ENCODE measurements around the gene ALX1. TPM values are rescaled to one million over a fixed set of nuclear protein-coding genes. Genes with fewer than 3 reads are reported as not detected.

ALX1 gene
- not detected for total RNA-seq

DNA sequence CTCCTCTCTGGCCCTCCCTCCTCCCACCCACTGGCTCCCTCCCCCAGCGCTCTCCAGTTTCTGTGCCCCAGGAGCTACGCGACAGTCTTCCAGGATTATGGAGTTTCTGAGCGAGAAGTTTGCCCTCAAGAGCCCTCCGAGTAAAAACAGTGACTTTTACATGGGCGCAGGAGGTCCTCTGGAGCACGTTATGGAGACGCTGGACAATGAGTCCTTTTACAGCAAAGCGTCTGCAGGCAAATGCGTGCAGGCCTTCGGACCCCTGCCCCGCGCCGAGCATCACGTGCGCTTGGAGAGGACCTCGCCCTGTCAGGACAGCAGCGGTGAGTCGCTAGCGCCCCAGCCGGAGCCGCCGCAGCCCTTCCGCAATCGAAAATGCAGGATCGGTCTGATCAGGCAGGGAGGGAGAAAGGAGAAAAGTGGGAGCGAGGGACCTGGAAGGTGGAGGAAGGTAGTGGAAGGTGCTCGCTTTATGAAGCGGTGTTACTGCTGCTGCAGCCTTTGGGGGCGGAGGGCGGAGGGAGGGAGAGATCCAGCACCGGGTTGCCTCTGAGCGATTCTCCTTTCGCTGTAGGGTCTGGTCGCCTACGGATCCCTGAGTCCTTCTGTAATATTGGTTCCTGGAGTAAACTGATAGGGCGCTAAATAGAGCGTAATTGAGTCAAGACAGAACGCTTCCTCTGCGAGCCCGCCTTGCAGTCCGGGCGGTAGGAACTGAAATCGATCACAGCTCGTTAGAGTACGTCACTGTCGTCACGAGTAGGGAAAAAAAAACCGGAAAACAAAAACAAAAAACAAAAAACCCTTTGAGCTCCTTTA, at the start of gene ALX1:
Gene ALX1, plus strand, starts transcription at position 56 of the 819 bp plus-strand sequence. Its CDS starts 42 bp downstream, at position 98.
- POLR2A ChIA-PET, result no interaction called here
- DNase-seq, result no peak

DNA sequence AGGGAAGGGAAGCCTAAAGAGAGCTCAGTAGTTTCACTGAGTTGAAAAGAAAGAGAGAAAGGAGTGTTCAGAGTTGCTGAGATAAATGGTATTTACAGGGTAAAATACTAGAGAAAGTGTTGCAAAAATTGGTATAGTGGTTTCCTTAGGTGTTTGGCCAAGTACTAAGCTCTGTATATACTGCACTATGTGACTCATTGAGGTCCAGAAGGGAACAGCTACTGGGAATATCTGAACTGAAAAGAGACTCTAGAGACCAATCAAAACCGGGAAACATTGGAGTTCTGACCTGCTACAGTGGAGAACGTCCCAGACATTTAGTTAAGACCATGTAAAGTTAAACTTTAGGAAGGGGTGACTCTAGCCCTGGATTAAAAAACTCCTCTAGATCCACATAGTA, 42.7 kb upstream of the ALX1 start:
- Mint-ChIP-seq H3K27ac (no peak overlapping the region), H3K4me3 (no peak overlapping the region), H3K27me3 (no peaks in the 10 kb centered on the region), H3K4me1 (no peaks in the 10 kb centered on the region), H3K36me3 (ENCODE audit: low read depth) (no peaks in the 10 kb centered on the region), H3K9me3 (peaks cover 3% of the 10 kb centered on the region)
- ChIA-PET CTCF (no interaction called here), POLR2A (no interaction called here)
- no peak for DNase-seq

More for the DNA sequence above, at the start of gene ALX1:
- H3K36me3 Mint-ChIP-seq (ENCODE audit: low read depth), result peaks cover 7% of the 10 kb centered on the region
- no peak within 1 kb of the TSS for H3K27ac Mint-ChIP-seq
- CTCF ChIA-PET, result no interaction called here
- peaks cover 46% of the 10 kb centered on the region for H3K27me3 Mint-ChIP-seq
- H3K4me1 Mint-ChIP-seq, result peaks cover 8% of the 10 kb centered on the region
- H3K4me3 Mint-ChIP-seq, result peak within 1 kb of the TSS; percentile 58
- H3K9me3 Mint-ChIP-seq, result no peaks in the 10 kb centered on the region

DNA sequence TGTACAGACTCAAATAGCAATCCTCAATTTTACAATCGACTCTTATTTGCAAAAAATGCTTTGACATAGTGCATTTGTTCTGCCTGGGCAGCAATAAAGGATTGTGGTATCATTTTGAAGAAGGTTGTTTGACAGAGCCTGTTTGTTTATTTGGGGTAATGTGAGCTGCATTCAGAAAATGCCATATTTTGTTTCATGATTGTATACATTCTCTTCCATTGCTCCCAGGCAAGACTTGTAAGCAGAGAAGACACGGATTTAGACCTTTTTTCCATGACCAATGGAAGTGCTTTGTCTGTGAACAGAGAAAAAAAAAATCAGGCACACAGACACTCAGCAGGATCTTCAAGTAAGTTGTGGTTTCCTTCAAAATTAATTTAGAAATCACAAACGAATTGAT, 35.5 kb upstream of the ALX1 start:
- Mint-ChIP-seq H3K9me3 (no peaks in the 10 kb centered on the region), H3K27me3 (no peaks in the 10 kb centered on the region), H3K36me3 (ENCODE audit: low read depth) (no peaks in the 10 kb centered on the region), H3K4me3 (no peak overlapping the region), H3K4me1 (no peaks in the 10 kb centered on the region), H3K27ac (no peak overlapping the region)
- CTCF ChIA-PET, result no interaction called here
- POLR2A ChIA-PET, result no interaction called here
- DNase-seq, result no peak

DNA sequence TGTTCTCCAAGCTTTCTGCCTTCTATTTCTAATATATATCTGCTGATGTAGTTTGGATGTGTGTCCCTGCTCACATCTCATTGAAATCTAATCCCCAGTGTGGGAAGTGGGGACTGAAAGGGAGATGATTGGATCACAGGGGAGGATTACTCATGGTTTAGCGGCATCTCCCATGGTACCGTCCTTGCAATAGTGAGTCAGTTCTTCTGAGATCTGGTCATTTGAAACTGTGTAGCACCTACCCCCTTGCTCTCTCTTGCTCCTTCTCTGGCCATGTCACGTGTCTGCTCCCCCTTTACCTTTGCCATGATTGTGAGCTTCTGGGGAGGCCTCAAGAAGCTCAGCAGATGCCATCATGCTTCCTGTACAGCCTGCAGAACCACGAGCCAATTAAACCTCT, 26.2 kb upstream of the ALX1 start:
- H3K9me3 Mint-ChIP-seq, result no peaks in the 10 kb centered on the region
- no peak overlapping the region for H3K27ac Mint-ChIP-seq
- no peaks in the 10 kb centered on the region for H3K27me3 Mint-ChIP-seq
- H3K4me3 Mint-ChIP-seq, result no peak overlapping the region
- DNase-seq, result no peak
- no peaks in the 10 kb centered on the region for H3K36me3 Mint-ChIP-seq (ENCODE audit: low read depth)
- ChIA-PET POLR2A (no interaction called here), CTCF (no interaction called here)
- H3K4me1 Mint-ChIP-seq, result no peaks in the 10 kb centered on the region

DNA sequence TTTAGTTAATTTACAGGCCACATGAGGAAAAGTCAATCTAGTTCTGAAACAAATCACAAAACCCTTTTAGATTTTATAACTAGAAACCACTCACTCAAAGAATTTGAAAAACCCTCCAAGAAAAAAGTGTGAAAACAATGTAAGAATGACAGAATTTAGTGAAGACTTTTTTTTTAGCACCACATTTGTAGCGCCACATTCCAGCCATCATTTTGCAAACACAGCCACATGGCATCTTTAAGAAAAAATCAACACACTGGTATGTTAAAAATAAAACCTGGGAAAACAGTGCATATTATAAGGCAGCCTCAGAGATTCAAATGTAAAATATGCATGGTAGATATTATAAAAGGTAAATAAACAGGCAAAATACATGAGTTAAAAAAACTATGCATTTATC, 22.3 kb upstream of the ALX1 start:
- no peak overlapping the region for H3K4me3 Mint-ChIP-seq
- H3K27ac Mint-ChIP-seq, result no peak overlapping the region
- no peaks in the 10 kb centered on the region for H3K4me1 Mint-ChIP-seq
- no peaks in the 10 kb centered on the region for H3K27me3 Mint-ChIP-seq
- H3K9me3 Mint-ChIP-seq, result no peaks in the 10 kb centered on the region
- no peak for DNase-seq
- POLR2A ChIA-PET, result no interaction called here
- CTCF ChIA-PET, result no interaction called here
- no peaks in the 10 kb centered on the region for H3K36me3 Mint-ChIP-seq (ENCODE audit: low read depth)

DNA sequence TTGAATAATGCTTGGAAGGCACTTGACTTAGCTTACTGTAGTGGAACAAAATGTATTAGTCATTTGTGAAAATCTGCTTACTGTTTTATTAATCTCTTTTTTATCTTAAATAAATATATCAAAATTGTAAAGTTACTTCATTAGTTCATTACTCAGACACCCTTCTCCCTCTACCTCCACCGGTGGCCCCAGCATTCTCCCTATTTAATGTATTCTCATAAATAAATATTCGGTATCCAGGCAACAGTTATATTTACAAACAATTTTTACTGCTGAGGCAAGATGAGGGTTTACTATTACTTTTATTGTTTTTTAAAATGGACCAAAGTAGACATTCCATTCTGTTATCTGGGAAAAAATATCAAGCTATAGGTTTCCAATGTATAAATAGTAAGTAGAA, 19.6 kb upstream of the ALX1 start:
- Mint-ChIP-seq H3K27ac (no peak overlapping the region), H3K4me1 (no peaks in the 10 kb centered on the region), H3K27me3 (no peaks in the 10 kb centered on the region), H3K36me3 (ENCODE audit: low read depth) (no peaks in the 10 kb centered on the region), H3K9me3 (no peaks in the 10 kb centered on the region), H3K4me3 (no peak overlapping the region)
- ChIA-PET POLR2A (no interaction called here), CTCF (no interaction called here)
- DNase-seq, result no peak

DNA sequence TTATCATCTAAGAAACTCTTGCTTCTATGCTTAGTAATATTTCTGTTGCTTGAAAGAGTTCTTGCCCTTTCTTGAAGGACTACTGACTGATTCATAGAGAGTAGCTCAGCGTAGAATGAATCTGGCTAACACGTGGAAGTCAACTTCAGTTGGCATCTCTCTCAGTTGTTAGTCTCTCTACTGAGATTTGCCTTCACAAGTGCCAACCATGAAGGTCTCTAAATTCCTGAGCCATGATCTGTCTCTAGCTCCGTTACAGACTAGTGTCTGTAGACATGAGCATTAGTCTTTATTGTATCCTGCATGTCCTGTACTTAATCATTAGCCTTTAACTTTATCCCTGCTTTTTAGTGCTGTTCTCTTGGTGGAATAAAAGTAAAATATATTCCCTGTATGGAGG, 19.1 kb upstream of the ALX1 start:
- Mint-ChIP-seq H3K36me3 (ENCODE audit: low read depth) (no peaks in the 10 kb centered on the region), H3K27ac (no peak overlapping the region), H3K4me1 (no peaks in the 10 kb centered on the region), H3K9me3 (no peaks in the 10 kb centered on the region), H3K4me3 (no peak overlapping the region), H3K27me3 (no peaks in the 10 kb centered on the region)
- CTCF ChIA-PET, result no interaction called here
- no peak for DNase-seq
- POLR2A ChIA-PET, result no interaction called here

DNA sequence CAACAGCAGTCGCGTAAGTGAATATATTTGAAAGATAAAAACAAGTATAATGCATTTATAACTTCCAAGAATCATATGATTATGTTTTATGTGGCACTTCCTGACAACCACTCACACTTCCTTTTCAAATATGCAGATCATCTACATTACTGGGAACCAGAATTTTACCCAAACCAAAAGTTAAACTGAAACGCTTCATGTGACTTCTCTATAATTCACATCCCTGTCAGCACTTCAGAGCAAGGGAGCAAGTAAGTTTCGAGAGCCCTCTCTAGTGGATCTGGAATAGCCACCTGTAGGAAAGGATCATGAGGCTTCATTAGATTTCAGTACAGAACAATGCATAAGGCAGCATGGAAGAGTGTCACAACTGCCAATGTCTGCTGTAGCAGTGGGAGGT, 13.7 kb upstream of the ALX1 start:
- no peak for DNase-seq
- H3K9me3 Mint-ChIP-seq, result no peaks in the 10 kb centered on the region
- H3K36me3 Mint-ChIP-seq (ENCODE audit: low read depth), result no peaks in the 10 kb centered on the region
- no peak overlapping the region for H3K27ac Mint-ChIP-seq
- H3K27me3 Mint-ChIP-seq, result no peaks in the 10 kb centered on the region
- ChIA-PET POLR2A (no interaction called here), CTCF (no interaction called here)
- H3K4me3 Mint-ChIP-seq, result no peak overlapping the region
- no peaks in the 10 kb centered on the region for H3K4me1 Mint-ChIP-seq

DNA sequence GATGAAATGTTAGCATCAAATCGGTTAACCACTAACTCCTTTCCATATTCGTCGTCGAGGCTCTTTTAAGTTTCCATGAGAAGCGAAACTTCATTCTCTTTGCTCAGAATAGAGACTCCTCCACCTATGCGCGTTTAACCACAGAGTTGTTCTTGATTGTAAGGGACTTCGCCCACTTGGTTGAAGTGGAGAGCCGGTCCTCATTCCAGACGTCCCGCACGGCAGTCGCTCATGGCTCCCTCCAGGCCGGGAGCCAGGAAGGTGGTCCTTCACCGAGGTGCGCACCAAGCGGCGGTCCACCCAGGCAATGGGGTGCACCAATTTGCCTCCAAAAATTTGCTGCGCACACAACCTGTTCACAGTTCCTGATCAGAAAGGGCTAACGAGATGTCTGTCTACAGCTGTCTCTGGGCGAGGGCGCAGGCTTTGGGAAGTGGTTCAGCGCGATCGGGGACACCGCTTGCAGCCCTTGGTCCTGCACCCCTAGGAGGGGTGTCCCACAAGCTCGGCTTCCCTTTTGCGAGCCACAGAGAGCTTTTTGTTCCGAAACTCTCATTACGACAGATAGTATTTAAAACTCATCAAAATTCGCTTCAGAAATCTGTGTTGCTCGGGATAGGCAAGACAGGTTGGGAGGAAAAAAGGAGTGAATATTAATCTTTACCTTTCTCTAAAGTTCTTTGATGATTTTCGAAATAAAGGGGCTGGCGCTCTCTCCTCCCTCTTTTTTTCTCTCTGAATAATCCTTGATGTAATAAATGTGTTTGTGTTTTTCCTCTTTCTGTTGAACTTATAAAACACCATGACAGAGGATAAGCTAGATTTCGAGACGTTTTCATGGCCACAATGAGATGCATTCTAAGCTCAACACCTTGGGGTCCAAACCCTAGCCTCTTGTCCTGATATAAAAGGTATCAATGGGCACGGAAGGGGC, 6.4 kb upstream of the ALX1 start:
- no peak for DNase-seq
- Mint-ChIP-seq H3K4me1 (no peaks in the 10 kb centered on the region), H3K27ac (no peak overlapping the region), H3K9me3 (no peaks in the 10 kb centered on the region), H3K27me3 (peaks cover 32% of the 10 kb centered on the region), H3K4me3 (no peak overlapping the region), H3K36me3 (ENCODE audit: low read depth) (no peaks in the 10 kb centered on the region)
- CTCF ChIA-PET, result no interaction called here
- POLR2A ChIA-PET, result no interaction called here

DNA sequence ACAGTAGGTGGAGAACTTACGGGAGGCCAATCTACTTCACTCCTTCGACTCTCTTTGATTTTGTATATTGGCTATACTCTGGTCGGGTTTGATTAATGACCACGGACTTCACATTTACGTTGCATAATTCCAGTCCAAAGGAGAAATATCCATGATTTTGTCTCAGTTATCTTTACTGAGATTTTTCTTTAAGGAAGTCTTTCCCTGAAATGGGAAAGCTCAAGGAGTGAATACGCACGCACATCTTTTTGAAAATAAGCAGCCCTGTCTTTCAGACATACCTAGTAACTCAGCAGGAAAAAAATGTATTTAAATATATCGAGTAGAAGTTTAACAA, 5.7 kb upstream of the ALX1 start:
- ChIA-PET POLR2A (no interaction called here), CTCF (no interaction called here)
- Mint-ChIP-seq H3K4me3 (no peak overlapping the region), H3K9me3 (no peaks in the 10 kb centered on the region), H3K4me1 (no peaks in the 10 kb centered on the region), H3K36me3 (ENCODE audit: low read depth) (no peaks in the 10 kb centered on the region), H3K27ac (no peak overlapping the region), H3K27me3 (peaks cover 35% of the 10 kb centered on the region)
- DNase-seq, result no peak

DNA sequence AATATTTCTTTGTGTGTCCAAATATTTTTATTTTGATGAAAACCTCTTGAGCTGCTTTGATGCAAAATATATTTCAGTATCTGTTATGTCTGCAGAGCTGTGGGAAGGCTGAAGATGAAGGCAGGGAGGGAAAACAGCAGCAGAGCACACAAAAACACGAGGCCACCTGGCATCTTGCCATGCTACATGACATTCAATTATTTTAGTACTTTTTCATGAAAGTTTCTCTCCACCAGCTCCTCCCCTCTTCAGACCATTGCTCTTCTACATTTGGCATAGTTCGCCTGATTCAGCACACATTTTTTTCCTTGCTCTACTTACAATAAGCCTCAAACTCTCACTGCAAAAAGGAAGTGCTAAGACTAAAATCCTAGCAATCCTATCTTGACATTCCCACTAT, 4.6 kb upstream of the ALX1 start:
- H3K9me3 Mint-ChIP-seq, result no peaks in the 10 kb centered on the region
- H3K27me3 Mint-ChIP-seq, result peaks cover 44% of the 10 kb centered on the region
- ChIA-PET CTCF (no interaction called here), POLR2A (no interaction called here)
- H3K36me3 Mint-ChIP-seq (ENCODE audit: low read depth), result peaks cover 3% of the 10 kb centered on the region
- DNase-seq, result no peak
- H3K4me1 Mint-ChIP-seq, result peaks cover 6% of the 10 kb centered on the region
- no peak overlapping the region for H3K27ac Mint-ChIP-seq
- H3K4me3 Mint-ChIP-seq, result no peak overlapping the region

DNA sequence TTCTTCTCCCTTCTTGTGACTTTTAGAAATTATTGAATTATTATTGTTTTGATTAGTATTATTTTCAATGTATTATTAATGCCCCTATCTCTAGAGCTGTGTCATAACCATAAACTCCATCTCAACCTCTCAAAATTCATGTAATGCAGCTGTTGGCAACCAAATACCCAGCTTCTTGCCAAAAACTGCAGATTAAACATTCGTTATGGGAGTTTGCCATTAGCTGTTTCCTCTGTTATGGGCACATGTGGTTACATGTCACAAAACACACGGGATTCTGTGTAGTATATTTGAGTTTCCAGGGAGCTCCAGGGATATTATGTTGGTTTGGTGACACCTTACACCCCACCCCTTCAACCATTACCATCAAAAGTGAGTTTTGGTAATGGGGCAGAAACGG, 2.8 kb upstream of the ALX1 start:
- Mint-ChIP-seq H3K36me3 (ENCODE audit: low read depth) (peaks cover 7% of the 10 kb centered on the region), H3K9me3 (no peaks in the 10 kb centered on the region), H3K4me3 (no peak overlapping the region), H3K27me3 (peaks cover 58% of the 10 kb centered on the region), H3K27ac (no peak overlapping the region), H3K4me1 (peaks cover 8% of the 10 kb centered on the region)
- ChIA-PET CTCF (no interaction called here), POLR2A (no interaction called here)
- no peak for DNase-seq

DNA sequence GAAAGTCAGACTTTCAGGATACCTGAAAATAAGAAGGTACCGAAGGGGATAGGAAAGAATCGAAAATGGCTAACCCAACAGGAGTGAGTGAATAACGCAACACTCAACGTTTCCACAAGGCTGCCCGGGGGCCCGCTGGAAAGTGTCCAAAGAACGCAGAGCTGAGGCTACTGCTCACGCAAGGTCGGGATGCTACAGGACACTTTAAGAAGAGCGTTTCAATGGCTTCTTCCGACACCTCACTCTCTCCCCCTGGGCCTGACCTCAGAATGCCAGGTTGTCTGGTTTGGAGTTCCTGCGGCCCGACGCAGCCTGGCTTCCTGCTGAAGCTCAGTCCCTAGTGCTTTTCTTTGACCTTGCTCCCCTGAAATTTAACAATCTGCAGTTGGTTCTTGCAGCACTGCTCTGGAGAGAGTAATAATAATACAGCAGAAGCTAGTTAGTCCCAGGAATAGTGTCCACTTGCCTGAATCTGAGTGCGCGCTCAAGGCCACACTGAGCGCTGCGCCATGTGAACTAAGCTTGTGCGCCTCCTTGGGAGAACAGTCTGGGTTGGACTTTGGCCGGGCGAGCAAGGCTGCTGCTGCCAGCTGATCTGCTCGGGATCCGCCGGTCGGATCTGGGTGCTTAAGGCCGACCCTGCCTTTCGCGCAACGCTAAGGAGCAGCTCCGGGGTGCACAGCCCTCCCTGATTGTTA, 2.0 kb upstream of the ALX1 start:
- POLR2A ChIA-PET, result no interaction called here
- CTCF ChIA-PET, result no interaction called here
- Mint-ChIP-seq H3K9me3 (no peaks in the 10 kb centered on the region), H3K36me3 (ENCODE audit: low read depth) (peaks cover 7% of the 10 kb centered on the region), H3K4me3 (no peak overlapping the region), H3K4me1 (peaks cover 8% of the 10 kb centered on the region), H3K27ac (no peak overlapping the region), H3K27me3 (peaks cover 58% of the 10 kb centered on the region)
- no peak for DNase-seq
